Endodermal cell (in vitro differentiated cells): Measurements from ENCODE around the gene PTPRM. TPM values are rescaled to one million over a fixed set of nuclear protein-coding genes. Genes with fewer than 3 reads are reported as not detected.

Source experiments
- DNase-seq: peaks from one replicate; pipeline ENCODE4 v3.0.0-alpha.2; 2017
- H3K27ac ChIP-seq: 2 replicates; pipeline ENCODE4 v1.5.1; 2013; ENCODE audit warnings: mild to moderate bottlenecking, low read depth, low read length, moderate library complexity
- H3K27me3 ChIP-seq: 2 replicates; pipeline ENCODE4 v1.6.1; 2013; ENCODE audit warnings: mild to moderate bottlenecking, low read length, moderate library complexity; ENCODE audit not compliant: insufficient read depth, control insufficient read depth, poor library complexity, severe bottlenecking
- H3K36me3 ChIP-seq: 2 replicates; pipeline ENCODE4 v1.7.0; 2013; ENCODE audit warnings: mild to moderate bottlenecking, low read length, moderate library complexity; ENCODE audit not compliant: control insufficient read depth, insufficient read depth
- H3K4me1 ChIP-seq: one replicate; pipeline ENCODE4 v1.7.0; 2013; ENCODE audit warnings: low read length; ENCODE audit not compliant: control insufficient read depth, insufficient read depth
- H3K4me3 ChIP-seq: 2 replicates; pipeline ENCODE4 v1.5.1; 2013; ENCODE audit warnings: mild to moderate bottlenecking, low read length, moderate library complexity
- H3K9ac ChIP-seq: 2 replicates; pipeline ENCODE4 v1.6.1; 2013; ENCODE audit warnings: mild to moderate bottlenecking, low read length, moderate library complexity; ENCODE audit not compliant: poor library complexity, severe bottlenecking; ENCODE audit errors: extremely low read depth
- H3K9me3 ChIP-seq: 2 replicates; pipeline ENCODE4 v1.6.1; 2013; ENCODE audit warnings: mild to moderate bottlenecking, low read length, moderate library complexity; ENCODE audit not compliant: control insufficient read depth
- H3K27ac Mint-ChIP-seq: 2 replicates; pipeline ENCODE4 v1.8.0; 2020; ENCODE audit warnings: mixed read lengths
- H3K27me3 Mint-ChIP-seq: 2 replicates; pipeline ENCODE4 v1.8.0; 2021; ENCODE audit warnings: mild to moderate bottlenecking, mixed read lengths; ENCODE audit not compliant: insufficient read depth
- H3K36me3 Mint-ChIP-seq: 2 replicates; pipeline ENCODE4 v1.8.0; 2020; ENCODE audit warnings: low read depth, mixed read lengths
- H3K4me1 Mint-ChIP-seq: 2 replicates; pipeline ENCODE4 v1.8.0; 2020; ENCODE audit warnings: mixed read lengths
- H3K4me3 Mint-ChIP-seq: 2 replicates; pipeline ENCODE4 v1.8.0; 2020; ENCODE audit warnings: mild to moderate bottlenecking, moderate library complexity, mixed read lengths
- H3K9me3 Mint-ChIP-seq: 2 replicates; pipeline ENCODE4 v1.8.0; 2020; ENCODE audit warnings: mild to moderate bottlenecking, mixed read lengths
- WGBS, 2 experiments: methylation state at CpG; one replicate each; pipeline versions ENCODE4 v1.1.5 to v1.1.7; 2013; ENCODE audit warnings: missing lambda C conversion rate in 2 of 2, mixed read lengths in 1 of 2; ENCODE audit not compliant: insufficient coverage in 1 of 2, insufficient read length in 1 of 2; 5-methylcytosine and 5-hydroxymethylcytosine counted together
- total RNA-seq, 2 donors: library from RNA; stranded (reverse); fragmentation: NEBNext Ultra II Directional in 1 of 2; extraction: Animal tissue kit (Norgen Biotek cat#: 25700) in 1 of 2; gene quantifications; 2 replicates in 1 of 2; 3 replicates in 1 of 2; pipeline ENCODE4 v1.2.1, GENCODE V29; 2021
- TF ChIP-seq, protein P1 (sequence below): fragments of 200-600 bp; sonication (generic); conservative IDR thresholded peaks from 2 replicates; pipeline ENCODE4 v1.5.0; 2021; ENCODE audit warnings: antibody characterized with exemption, mild to moderate bottlenecking

The PTPRM gene
- total RNA-seq, 2 donors from 2014 or later, result 47.2 to 57.6 TPM

DNA sequence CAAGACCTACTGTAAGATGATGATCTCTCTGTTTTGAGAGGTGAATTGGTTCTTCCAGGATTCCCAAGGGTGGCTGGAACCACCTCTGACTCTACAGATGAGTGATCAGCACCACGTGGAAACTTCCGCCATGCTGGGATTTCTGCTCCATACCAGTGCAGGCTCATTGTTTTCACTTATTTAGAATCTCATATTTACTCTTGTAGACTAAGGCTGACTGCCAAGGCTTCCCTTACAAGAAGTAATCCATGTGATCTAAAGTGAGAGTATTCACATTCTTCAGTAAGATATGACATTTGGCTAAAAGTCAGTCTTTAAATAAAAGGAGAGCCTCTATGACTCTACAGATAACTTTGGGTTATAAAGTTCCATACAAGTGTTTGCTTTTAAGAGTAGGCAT is 719.2 kb downstream of the PTPRM start:
- H3K9me3 Mint-ChIP-seq, result no peaks in the 10 kb centered on the region
- Histone ChIP-seq H3K4me1 (no peaks in the 10 kb centered on the region), H3K27me3 (no peaks in the 10 kb centered on the region), H3K4me3 (no peak overlapping the region), H3K27ac (no peak overlapping the region), H3K9me3 (no peaks in the 10 kb centered on the region), H3K36me3 (no peaks in the 10 kb centered on the region), H3K9ac (no peak overlapping the region)
- no peak for DNase-seq
- WGBS, 2 experiments, result 86 to 94% methylated on average over 1 to 2 of the region's 2 CpGs
- H3K27me3 Mint-ChIP-seq, result no peaks in the 10 kb centered on the region
- no peak overlapping the region for H3K4me3 Mint-ChIP-seq
- H3K4me1 Mint-ChIP-seq, result no peaks in the 10 kb centered on the region
- TF ChIP-seq, protein P1, sequence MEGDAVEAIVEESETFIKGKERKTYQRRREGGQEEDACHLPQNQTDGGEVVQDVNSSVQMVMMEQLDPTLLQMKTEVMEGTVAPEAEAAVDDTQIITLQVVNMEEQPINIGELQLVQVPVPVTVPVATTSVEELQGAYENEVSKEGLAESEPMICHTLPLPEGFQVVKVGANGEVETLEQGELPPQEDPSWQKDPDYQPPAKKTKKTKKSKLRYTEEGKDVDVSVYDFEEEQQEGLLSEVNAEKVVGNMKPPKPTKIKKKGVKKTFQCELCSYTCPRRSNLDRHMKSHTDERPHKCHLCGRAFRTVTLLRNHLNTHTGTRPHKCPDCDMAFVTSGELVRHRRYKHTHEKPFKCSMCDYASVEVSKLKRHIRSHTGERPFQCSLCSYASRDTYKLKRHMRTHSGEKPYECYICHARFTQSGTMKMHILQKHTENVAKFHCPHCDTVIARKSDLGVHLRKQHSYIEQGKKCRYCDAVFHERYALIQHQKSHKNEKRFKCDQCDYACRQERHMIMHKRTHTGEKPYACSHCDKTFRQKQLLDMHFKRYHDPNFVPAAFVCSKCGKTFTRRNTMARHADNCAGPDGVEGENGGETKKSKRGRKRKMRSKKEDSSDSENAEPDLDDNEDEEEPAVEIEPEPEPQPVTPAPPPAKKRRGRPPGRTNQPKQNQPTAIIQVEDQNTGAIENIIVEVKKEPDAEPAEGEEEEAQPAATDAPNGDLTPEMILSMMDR, result no peak
- no peak overlapping the region for H3K27ac Mint-ChIP-seq
- H3K36me3 Mint-ChIP-seq, result peaks cover 4% of the 10 kb centered on the region

DNA sequence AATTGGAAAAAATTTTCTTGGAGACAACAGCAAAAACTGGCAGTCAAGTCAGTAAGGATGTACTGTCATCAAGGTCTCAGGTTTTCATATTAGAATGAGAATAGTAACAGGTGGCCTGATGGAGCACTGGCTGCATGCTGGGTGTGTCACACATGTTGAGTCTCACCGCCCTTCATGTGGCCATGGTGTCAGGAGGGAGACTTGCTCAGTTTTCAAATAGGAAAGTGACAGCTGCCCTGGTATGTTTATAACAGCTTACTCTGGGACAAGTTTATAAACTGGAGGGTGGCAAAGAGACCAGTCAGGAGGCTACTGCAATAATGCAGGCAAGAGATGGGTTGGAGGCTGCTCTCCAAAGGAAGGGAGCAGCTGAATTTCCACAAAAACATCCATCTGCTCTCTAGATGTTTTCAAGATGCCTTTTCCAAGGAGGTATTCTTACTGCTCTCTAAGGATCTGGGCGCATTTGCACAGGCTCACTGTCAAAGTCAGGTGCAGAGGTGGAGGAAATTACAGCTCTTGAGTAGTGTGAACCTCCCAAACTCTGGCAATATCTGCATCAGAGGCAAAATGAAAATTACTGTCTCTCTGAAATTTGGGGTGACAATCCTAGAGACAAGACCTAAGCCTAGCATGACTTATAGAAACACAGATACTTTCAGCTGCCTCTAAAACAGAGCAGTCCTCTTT is 720.2 kb downstream of the PTPRM start:
- H3K36me3 Mint-ChIP-seq, result peaks cover 2% of the 10 kb centered on the region
- no peak for DNase-seq
- H3K4me1 ChIP-seq, result no peaks in the 10 kb centered on the region
- H3K9ac ChIP-seq, result no peak overlapping the region
- H3K27me3 Mint-ChIP-seq, result no peaks in the 10 kb centered on the region
- no peaks in the 10 kb centered on the region for H3K4me1 Mint-ChIP-seq
- no peak overlapping the region for H3K4me3 ChIP-seq
- TF ChIP-seq, protein P1, result no peak
- no peak overlapping the region for H3K27ac Mint-ChIP-seq
- H3K9me3 ChIP-seq, result no peaks in the 10 kb centered on the region
- no peaks in the 10 kb centered on the region for H3K36me3 ChIP-seq
- H3K27ac ChIP-seq, result no peak overlapping the region
- no peaks in the 10 kb centered on the region for H3K9me3 Mint-ChIP-seq
- WGBS, 2 experiments, result 97 to 100% methylated on average over 2 of the region's 2 CpGs
- H3K27me3 ChIP-seq, result no peaks in the 10 kb centered on the region
- no peak overlapping the region for H3K4me3 Mint-ChIP-seq

DNA sequence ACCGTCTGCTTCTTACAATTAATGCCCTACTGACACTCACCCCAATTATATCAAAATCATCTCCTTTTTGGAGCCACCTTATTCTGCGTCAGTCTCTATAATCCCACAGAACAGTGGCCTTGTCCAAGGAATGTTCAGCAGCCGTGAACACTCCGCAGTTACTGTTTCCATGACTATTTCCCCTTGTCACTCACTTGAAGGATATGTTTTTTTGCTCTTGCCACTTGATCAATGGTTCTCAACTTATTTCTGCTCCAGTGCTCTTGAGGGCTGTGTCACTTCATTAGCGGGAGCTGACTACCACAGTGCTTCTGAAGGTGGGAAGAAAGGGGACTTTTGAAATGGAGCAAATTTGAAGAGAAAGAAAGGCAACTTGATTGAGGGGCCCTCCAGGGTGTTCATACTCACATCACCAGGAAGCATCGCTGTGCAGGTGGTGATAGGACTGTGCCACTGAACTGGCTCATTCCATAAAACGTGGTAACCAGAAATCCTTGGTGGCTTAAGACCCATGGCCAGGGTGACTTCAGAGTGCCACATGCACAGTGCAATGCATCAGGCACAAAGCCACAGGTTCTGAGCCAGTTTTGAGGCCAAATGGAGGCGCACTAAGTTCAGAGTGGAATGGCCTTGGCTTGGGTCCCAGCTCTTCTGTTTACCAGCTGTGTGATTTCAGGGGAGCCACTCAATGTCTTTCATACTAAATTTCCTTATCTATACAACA is 721.5 kb downstream of the PTPRM start:
- H3K4me1 Mint-ChIP-seq, result no peaks in the 10 kb centered on the region
- H3K4me3 Mint-ChIP-seq, result no peak overlapping the region
- no peak for DNase-seq
- TF ChIP-seq, protein P1, result no peak
- H3K27ac Mint-ChIP-seq, result no peak overlapping the region
- Histone ChIP-seq H3K4me1 (no peaks in the 10 kb centered on the region), H3K36me3 (no peaks in the 10 kb centered on the region), H3K27me3 (no peaks in the 10 kb centered on the region), H3K9ac (no peak overlapping the region), H3K4me3 (no peak overlapping the region), H3K27ac (no peak overlapping the region), H3K9me3 (no peaks in the 10 kb centered on the region)
- H3K36me3 Mint-ChIP-seq, result no peaks in the 10 kb centered on the region
- no peaks in the 10 kb centered on the region for H3K27me3 Mint-ChIP-seq
- 88 to 95% methylated on average over 6 to 8 of the region's 8 CpGs for WGBS, 2 experiments
- no peaks in the 10 kb centered on the region for H3K9me3 Mint-ChIP-seq
